Panc1 (cell line): ENCODE data around the gene XXYLT1.

Experiments used
- CTCF ChIP-seq: fragments of 450-650 bp; IDR thresholded peaks from 2 replicates; pipeline ENCODE4 v1.5.1; 2017; ENCODE audit warnings: mild to moderate bottlenecking
- POLR2AphosphoS5 ChIP-seq: IDR thresholded peaks from 2 replicates; pipeline ENCODE4 v1.6.1; 2012; ENCODE audit warnings: mild to moderate bottlenecking, low read depth, low read length, moderate library complexity

GRCh38 chr3:195149292-195150030 is 121.5 kb downstream of the XXYLT1 start:
- TF ChIP-seq CTCF (no peak), POLR2AphosphoS5 (no peak)
